Large intestine (tissue), 3 donors: ENCODE data around the gene IGFBP1. TPM values are rescaled to one million over a fixed set of nuclear protein-coding genes. Genes with fewer than 3 reads are reported as not detected.
A peak's percentile ranks its signal among the peaks of the same experiment; 100 is the strongest.

Experiments used
- DNase-seq, 2 donors: peaks; one replicate each; pipeline versions ENCODE4 v3.0.0 to v3.0.0-alpha.2; 2013
- H3K27ac ChIP-seq: one replicate; pipeline ENCODE4 v1.5.1; 2013; ENCODE audit warnings: low read length
- H3K27me3 ChIP-seq: 2 replicates; pipeline ENCODE4 v1.6.1; 2013; ENCODE audit warnings: low read length; ENCODE audit not compliant: control insufficient read depth, insufficient read depth
- H3K36me3 ChIP-seq: 2 replicates; pipeline ENCODE4 v1.6.1; 2013; ENCODE audit warnings: low read length; ENCODE audit not compliant: control insufficient read depth, insufficient read depth
- H3K4me1 ChIP-seq: one replicate; pipeline ENCODE4 v1.6.1; 2013; ENCODE audit warnings: low read length; ENCODE audit not compliant: control insufficient read depth, insufficient read depth
- H3K4me3 ChIP-seq: one replicate; pipeline ENCODE4 v1.5.1; 2013; ENCODE audit warnings: low read length
- H3K9me3 ChIP-seq: one replicate; pipeline ENCODE4 v1.6.1; 2013; ENCODE audit warnings: mild to moderate bottlenecking, low read depth, low read length, moderate library complexity; ENCODE audit not compliant: control insufficient read depth
- WGBS: methylation state at CpG from one replicate; pipeline ENCODE4 v1.1.5; 2013; ENCODE audit warnings: low lambda C conversion rate; ENCODE audit not compliant: insufficient coverage; 5-methylcytosine and 5-hydroxymethylcytosine counted together
- polyA plus RNA-seq: library from polyadenylated mRNA; unstranded; fragments of 120-200 nt; gene quantifications from one replicate; pipeline ENCODE4 v1.2.1, GENCODE V29; 2013

IGFBP1 gene
- polyA plus RNA-seq, 1 donor: 0.12 TPM

DNA sequence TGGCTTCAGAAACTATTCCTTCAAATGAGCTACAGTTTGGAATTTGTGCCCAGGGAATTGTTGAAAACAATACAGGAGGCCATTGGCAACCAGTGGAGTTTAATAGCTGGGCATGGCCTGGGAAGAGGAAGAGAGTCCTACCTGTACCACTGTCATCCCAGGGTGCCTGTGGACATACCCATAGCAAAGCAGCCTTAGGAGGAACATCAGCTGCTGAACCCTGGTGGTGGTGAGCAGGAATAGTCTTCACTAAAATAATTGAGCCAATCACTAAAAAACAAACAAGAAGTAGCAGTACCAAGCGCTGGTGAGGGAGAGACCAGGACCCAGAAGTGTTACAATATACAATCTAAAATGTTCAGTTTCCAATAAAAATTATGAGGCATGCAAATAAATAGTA, 14.5 kb downstream of the IGFBP1 start:
- no peak for DNase-seq
- no peaks in the 10 kb centered on the region for H3K4me1 ChIP-seq
- no peaks in the 10 kb centered on the region for H3K36me3 ChIP-seq
- WGBS: no CpG with 5 or more reads among the region's 1 CpG
- no peak overlapping the region for H3K27ac ChIP-seq
- no peaks in the 10 kb centered on the region for H3K9me3 ChIP-seq
- H3K27me3 ChIP-seq: peaks cover 2% of the 10 kb centered on the region
- H3K4me3 ChIP-seq: no peak overlapping the region

DNA sequence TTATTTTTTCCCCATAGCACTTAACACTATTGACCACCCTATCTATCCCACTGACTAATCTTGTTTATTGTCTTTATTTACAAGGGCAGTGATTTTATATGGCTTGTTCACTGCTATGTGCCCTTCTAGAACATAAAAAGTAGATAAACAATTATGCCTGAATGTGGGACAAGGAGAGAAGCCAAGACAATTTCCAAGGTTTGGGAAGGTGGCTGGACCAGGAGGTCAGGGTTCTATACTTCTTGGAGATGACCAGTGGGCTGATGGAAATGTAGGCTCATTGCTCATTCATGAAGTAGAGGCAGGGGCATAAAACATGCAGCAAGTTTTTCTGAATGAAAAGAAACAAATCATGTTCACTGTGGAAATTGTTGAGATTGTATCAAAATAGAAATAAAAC, 21.3 kb downstream of the IGFBP1 start:
- DNase-seq: no peak
- Histone ChIP-seq H3K4me1 (no peaks in the 10 kb centered on the region), H3K36me3 (peaks cover 5% of the 10 kb centered on the region), H3K27me3 (no peaks in the 10 kb centered on the region), H3K27ac (no peak overlapping the region), H3K9me3 (peaks cover 4% of the 10 kb centered on the region), H3K4me3 (no peak overlapping the region)

DNA sequence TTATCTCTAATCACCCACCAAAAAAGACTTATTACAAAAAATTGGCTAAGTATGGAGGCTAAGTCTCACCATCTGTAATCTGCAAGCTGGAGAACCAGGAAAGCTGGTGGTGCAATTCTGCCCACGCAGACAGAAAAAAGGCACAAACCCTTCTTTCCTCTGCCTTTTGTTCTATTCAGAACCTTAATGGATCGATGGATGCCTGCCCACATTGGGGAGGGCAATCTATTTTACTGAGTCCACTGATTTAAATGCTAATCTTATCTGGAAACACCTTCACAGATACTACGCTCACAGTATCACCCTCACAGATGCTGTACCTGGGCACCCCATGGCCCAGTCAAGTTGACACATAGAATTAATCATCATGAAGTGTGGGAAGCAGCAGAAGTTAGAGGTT, 22.6 kb downstream of the IGFBP1 start:
- no peak overlapping the region for H3K27ac ChIP-seq
- peaks cover 4% of the 10 kb centered on the region for H3K9me3 ChIP-seq
- H3K36me3 ChIP-seq: peaks cover 11% of the 10 kb centered on the region
- H3K4me1 ChIP-seq: no peaks in the 10 kb centered on the region
- no peak for DNase-seq
- no peaks in the 10 kb centered on the region for H3K27me3 ChIP-seq
- 100% methylated on average over 1 of the region's 3 CpGs for WGBS
- no peak overlapping the region for H3K4me3 ChIP-seq

DNA sequence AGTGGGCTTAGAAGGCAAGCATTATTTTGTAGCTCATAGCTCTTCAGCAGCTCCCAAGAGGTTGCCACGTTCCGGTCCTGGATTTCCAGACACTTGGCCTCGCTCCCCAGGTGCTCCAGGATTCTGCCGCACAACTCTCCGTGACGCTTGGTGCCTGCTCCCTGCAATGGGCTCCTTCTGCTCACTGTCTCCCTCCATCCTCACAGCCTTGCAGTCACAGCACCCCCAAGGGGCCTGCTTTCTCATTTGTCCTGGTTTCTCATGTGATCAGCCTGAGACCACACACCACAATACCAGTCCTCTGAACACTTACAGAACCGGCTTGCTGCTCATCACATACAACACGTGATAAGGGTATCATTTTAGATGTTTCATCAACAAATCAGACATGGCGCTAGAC, 23.0 kb downstream of the IGFBP1 start:
- Histone ChIP-seq H3K9me3 (peaks cover 4% of the 10 kb centered on the region), H3K27ac (no peak overlapping the region), H3K27me3 (no peaks in the 10 kb centered on the region), H3K36me3 (peaks cover 14% of the 10 kb centered on the region), H3K4me3 (no peak overlapping the region), H3K4me1 (no peaks in the 10 kb centered on the region)
- DNase-seq: no peak
- no CpG with 5 or more reads among the region's 9 CpGs for WGBS

GRCh38 chr7:45912972-45913371, 24.7 kb downstream of the IGFBP1 start:
- Histone ChIP-seq H3K27me3 (peaks cover 4% of the 10 kb centered on the region), H3K36me3 (peaks cover 19% of the 10 kb centered on the region), H3K4me1 (peaks cover 4% of the 10 kb centered on the region), H3K9me3 (peaks cover 4% of the 10 kb centered on the region), H3K4me3 (no peak overlapping the region), H3K27ac (no peak overlapping the region)
- DNase-seq: no peak
- WGBS: 100% methylated on average over 1 of the region's 7 CpGs

- peaks cover 19% of the 10 kb centered on the region for H3K36me3 ChIP-seq
- no peak overlapping the region for H3K27ac ChIP-seq
- H3K27me3 ChIP-seq: peaks cover 21% of the 10 kb centered on the region
- DNase-seq: no peak
- no peak overlapping the region for H3K4me3 ChIP-seq
- WGBS: no CpG with 5 or more reads among the region's 12 CpGs
- peaks cover 4% of the 10 kb centered on the region for H3K9me3 ChIP-seq
- peaks cover 10% of the 10 kb centered on the region for H3K4me1 ChIP-seq
These were observed 26.6 kb downstream of the IGFBP1 start for GRCh38 chr7:45914911-45915310.

- Histone ChIP-seq H3K36me3 (peaks cover 19% of the 10 kb centered on the region), H3K9me3 (peaks cover 4% of the 10 kb centered on the region), H3K27me3 (peaks cover 27% of the 10 kb centered on the region), H3K27ac (no peak overlapping the region), H3K4me3 (no peak overlapping the region), H3K4me1 (peaks cover 10% of the 10 kb centered on the region)
- no CpG with 5 or more reads among the region's 3 CpGs for WGBS
- no peak for DNase-seq
These were observed 27.3 kb downstream of the IGFBP1 start for GRCh38 chr7:45915606-45916005.

GRCh38 chr7:45917064-45917463, 28.8 kb downstream of the IGFBP1 start:
- Histone ChIP-seq H3K27ac (no peak overlapping the region), H3K36me3 (peaks cover 19% of the 10 kb centered on the region), H3K4me1 (peaks cover 17% of the 10 kb centered on the region), H3K27me3 (peaks cover 35% of the 10 kb centered on the region), H3K9me3 (peaks cover 4% of the 10 kb centered on the region), H3K4me3 (no peak overlapping the region)
- no peak for DNase-seq
- WGBS: no CpG with 5 or more reads among the region's 14 CpGs

DNA sequence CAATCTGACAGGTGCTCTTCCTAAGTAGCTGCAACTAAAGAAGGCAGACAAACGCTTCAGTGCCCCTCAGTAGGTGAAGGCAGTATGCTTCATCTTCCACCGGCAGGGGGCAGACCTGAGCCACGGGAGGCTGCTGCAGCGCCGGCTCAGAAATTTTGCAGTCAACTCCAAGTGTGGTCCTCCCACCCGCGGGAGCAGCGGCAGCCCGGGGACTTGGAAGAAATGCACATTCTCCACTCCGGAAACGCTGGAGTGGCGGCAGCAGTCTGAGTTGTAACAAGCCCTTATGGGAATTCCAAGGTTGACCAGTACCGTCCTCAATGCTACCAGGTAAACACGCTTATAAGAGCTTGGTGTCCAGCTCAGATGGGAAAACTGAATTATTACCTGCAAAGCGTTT, 29.4 kb downstream of the IGFBP1 start:
- Histone ChIP-seq H3K36me3 (peaks cover 19% of the 10 kb centered on the region), H3K27ac (no peak overlapping the region), H3K9me3 (peaks cover 4% of the 10 kb centered on the region), H3K4me3 (peak overlapping the region; percentile 5), H3K27me3 (peaks cover 41% of the 10 kb centered on the region), H3K4me1 (peaks cover 23% of the 10 kb centered on the region)
- peak; percentile 37 to 59 for DNase-seq
- WGBS: no CpG with 5 or more reads among the region's 15 CpGs

- DNase-seq: no peak
- no peak overlapping the region for H3K4me3 ChIP-seq
- H3K27me3 ChIP-seq: peaks cover 45% of the 10 kb centered on the region
- peaks cover 27% of the 10 kb centered on the region for H3K4me1 ChIP-seq
- no peak overlapping the region for H3K27ac ChIP-seq
- peaks cover 16% of the 10 kb centered on the region for H3K36me3 ChIP-seq
- H3K9me3 ChIP-seq: no peaks in the 10 kb centered on the region
- no CpG with 5 or more reads among the region's 2 CpGs for WGBS
These were observed 30.3 kb downstream of the IGFBP1 start for GRCh38 chr7:45918556-45918955.

- Histone ChIP-seq H3K27ac (no peak overlapping the region), H3K4me3 (peak overlapping the region; percentile 42), H3K9me3 (no peaks in the 10 kb centered on the region), H3K36me3 (peaks cover 16% of the 10 kb centered on the region), H3K4me1 (peaks cover 27% of the 10 kb centered on the region), H3K27me3 (peaks cover 52% of the 10 kb centered on the region)
- WGBS: no CpG with 5 or more reads among the region's 9 CpGs
- no peak for DNase-seq
These were observed 31.0 kb downstream of the IGFBP1 start for GRCh38 chr7:45919231-45919784.
